ENCODE data around the gene MMP19.

MMP19 gene

DNA sequence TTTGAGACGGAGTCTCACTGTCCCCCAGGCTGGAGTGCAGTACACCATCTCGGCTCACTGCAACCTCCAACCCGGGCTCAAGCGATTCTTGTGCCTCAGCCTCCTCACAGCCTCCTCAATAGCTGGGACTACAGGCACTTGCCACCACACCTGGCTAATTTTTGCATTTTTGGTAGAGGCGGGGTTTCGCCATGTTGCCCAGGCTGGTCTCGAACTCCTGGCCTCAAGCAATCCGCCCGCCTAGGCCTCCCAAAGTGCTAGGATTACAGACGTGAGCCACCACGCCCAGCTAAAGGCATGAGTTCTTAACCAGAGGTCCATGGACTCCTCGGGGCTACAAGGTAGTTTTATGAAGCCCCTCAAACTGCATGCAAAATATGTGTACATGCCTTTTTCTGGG, 27.3 kb downstream of the MMP19 start:
- no peak overlapping the region for H3K18ac ChIP-seq (ENCODE audit: low read length)
- no CpG with 5 or more reads among the region's 12 CpGs for WGBS (ENCODE audit: extremely low coverage, insufficient coverage, insufficient read length)

GRCh38 chr12:55814257-55814656, 28.5 kb downstream of the MMP19 start:
- Histone ChIP-seq H3K27ac (ENCODE audit: low read depth, low read length) (no peak overlapping the region), H4K12ac (ENCODE audit: low read depth, low read length) (no peak overlapping the region), H3K9me3 (ENCODE audit: insufficient read depth, low read depth, low read length) (no peaks in the 10 kb centered on the region), H2BK12ac (ENCODE audit: low read length) (no peak overlapping the region), H2AFZ (ENCODE audit: insufficient read depth, low read length, poor library complexity) (no peak overlapping the region), H3K79me1 (ENCODE audit: low read length) (peaks cover 6% of the 10 kb centered on the region), H2BK120ac (ENCODE audit: insufficient read depth, low read length, poor library complexity) (no peak overlapping the region), H3K18ac (ENCODE audit: low read length) (no peak overlapping the region), H2BK5ac (ENCODE audit: low read depth, low read length, poor library complexity) (no peak overlapping the region), H3K14ac (ENCODE audit: low read length) (no peak overlapping the region), H3K4me1 (ENCODE audit: control insufficient read depth in 1 of 2, insufficient read depth in 2 of 2, low read length in 2 of 2) (peaks cover 2 to 7% of the 10 kb centered on the region in 2 experiments), H3K4me3 (ENCODE audit: low read depth, low read length) (no peak overlapping the region), H3K4ac (ENCODE audit: low read depth, low read length) (peak overlapping the region; percentile 39), H2AK5ac (ENCODE audit: low read length) (no peak overlapping the region), H3K4me2 (ENCODE audit: low read length) (no peak overlapping the region), H3K79me2 (ENCODE audit: control insufficient read depth, insufficient read depth, low read length, poor library complexity) (peaks cover 29% of the 10 kb centered on the region), H3K27me3 (ENCODE audit: insufficient read depth, low read length) (no peaks in the 10 kb centered on the region), H3K36me3 (ENCODE audit: control insufficient read depth in 1 of 2, insufficient read depth in 2 of 2, low read length in 2 of 2) (peaks cover 18 to 21% of the 10 kb centered on the region in 2 experiments), H4K8ac (ENCODE audit: low read depth, low read length) (no peak overlapping the region), H3K23ac (ENCODE audit: low read length) (no peak overlapping the region), H3K9ac (ENCODE audit: low read length) (no peak overlapping the region), H4K91ac (ENCODE audit: low read depth, low read length) (no peak overlapping the region)
- DNase-seq: no peak

More for the DNA sequence above, 27.3 kb downstream of the MMP19 start:
- DNase-seq: no peak
- no peak overlapping the region for H3K27ac ChIP-seq (ENCODE audit: low read depth, low read length)
- no peaks in the 10 kb centered on the region for H3K9me3 ChIP-seq (ENCODE audit: insufficient read depth, low read depth, low read length)
- no peak overlapping the region for H2BK12ac ChIP-seq (ENCODE audit: low read length)
- H3K4me2 ChIP-seq (ENCODE audit: low read length): no peak overlapping the region
- H3K14ac ChIP-seq (ENCODE audit: low read length): no peak overlapping the region
- peaks cover 26% of the 10 kb centered on the region for H3K79me2 ChIP-seq (ENCODE audit: control insufficient read depth, insufficient read depth, low read length, poor library complexity)
- H3K9ac ChIP-seq (ENCODE audit: low read length): no peak overlapping the region
- H3K79me1 ChIP-seq (ENCODE audit: low read length): peaks cover 6% of the 10 kb centered on the region
- H4K8ac ChIP-seq (ENCODE audit: low read depth, low read length): no peak overlapping the region
- no peak overlapping the region for H3K23ac ChIP-seq (ENCODE audit: low read length)
- H2BK120ac ChIP-seq (ENCODE audit: insufficient read depth, low read length, poor library complexity): no peak overlapping the region
- no peak overlapping the region for H3K4me3 ChIP-seq (ENCODE audit: low read depth, low read length)
- H3K4ac ChIP-seq (ENCODE audit: low read depth, low read length): peak overlapping the region; percentile 53
- peaks cover 18 to 26% of the 10 kb centered on the region in 2 experiments for H3K36me3 ChIP-seq (ENCODE audit: control insufficient read depth in 1 of 2, insufficient read depth in 2 of 2, low read length in 2 of 2)
- peaks cover 2 to 7% of the 10 kb centered on the region in 2 experiments for H3K4me1 ChIP-seq (ENCODE audit: control insufficient read depth in 1 of 2, insufficient read depth in 2 of 2, low read length in 2 of 2)
- no peak overlapping the region for H2BK5ac ChIP-seq (ENCODE audit: low read depth, low read length, poor library complexity)
- no peak overlapping the region for H4K91ac ChIP-seq (ENCODE audit: low read depth, low read length)
- H4K12ac ChIP-seq (ENCODE audit: low read depth, low read length): no peak overlapping the region
- no peak overlapping the region for H2AFZ ChIP-seq (ENCODE audit: insufficient read depth, low read length, poor library complexity)
- no peak overlapping the region for H2AK5ac ChIP-seq (ENCODE audit: low read length)
- no peaks in the 10 kb centered on the region for H3K27me3 ChIP-seq (ENCODE audit: insufficient read depth, low read length)

DNA sequence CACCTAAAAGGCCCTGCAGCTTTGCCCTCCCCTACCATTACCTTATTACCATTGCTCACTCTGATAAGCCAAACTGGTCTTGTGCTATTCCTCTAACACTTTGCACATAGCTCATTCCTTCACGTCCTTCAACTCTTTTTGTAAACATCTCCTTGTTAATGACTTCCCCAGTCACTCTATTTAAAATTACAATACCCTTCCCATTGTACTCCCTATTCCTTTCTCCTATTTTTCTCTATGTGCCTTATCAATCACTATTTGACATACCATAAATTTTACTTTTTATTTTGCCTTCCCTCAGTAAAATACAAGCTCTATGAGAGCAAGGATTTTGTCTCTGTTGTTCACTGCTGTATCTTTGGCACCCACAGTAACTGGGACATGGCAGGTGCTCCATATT, 30.6 kb downstream of the MMP19 start:
- Histone ChIP-seq H3K4me3 (ENCODE audit: low read depth, low read length) (no peak overlapping the region), H3K79me1 (ENCODE audit: low read length) (no peaks in the 10 kb centered on the region), H2AFZ (ENCODE audit: insufficient read depth, low read length, poor library complexity) (no peak overlapping the region), H3K4me2 (ENCODE audit: low read length) (no peak overlapping the region), H3K18ac (ENCODE audit: low read length) (no peak overlapping the region), H3K4me1 (ENCODE audit: control insufficient read depth in 1 of 2, insufficient read depth in 2 of 2, low read length in 2 of 2) (peaks cover 0 to 5% of the 10 kb centered on the region in 2 experiments), H2BK12ac (ENCODE audit: low read length) (no peak overlapping the region), H2BK120ac (ENCODE audit: insufficient read depth, low read length, poor library complexity) (no peak overlapping the region), H3K23ac (ENCODE audit: low read length) (no peak overlapping the region), H3K4ac (ENCODE audit: low read depth, low read length) (peak overlapping the region; percentile 64), H3K9me3 (ENCODE audit: insufficient read depth, low read depth, low read length) (no peaks in the 10 kb centered on the region), H3K9ac (ENCODE audit: low read length) (no peak overlapping the region), H3K27ac (ENCODE audit: low read depth, low read length) (no peak overlapping the region), H3K27me3 (ENCODE audit: insufficient read depth, low read length) (no peaks in the 10 kb centered on the region), H3K36me3 (ENCODE audit: control insufficient read depth in 1 of 2, insufficient read depth in 2 of 2, low read length in 2 of 2) (peaks cover 27 to 28% of the 10 kb centered on the region in 2 experiments), H4K12ac (ENCODE audit: low read depth, low read length) (no peak overlapping the region), H2BK5ac (ENCODE audit: low read depth, low read length, poor library complexity) (no peak overlapping the region), H3K79me2 (ENCODE audit: control insufficient read depth, insufficient read depth, low read length, poor library complexity) (peaks cover 24% of the 10 kb centered on the region), H4K91ac (ENCODE audit: low read depth, low read length) (no peak overlapping the region), H3K14ac (ENCODE audit: low read length) (no peak overlapping the region), H4K8ac (ENCODE audit: low read depth, low read length) (no peak overlapping the region), H2AK5ac (ENCODE audit: low read length) (no peak overlapping the region)
- DNase-seq: peak in 1 of 2 donors; percentile 39
- no CpG with 5 or more reads among the region's 1 CpG for WGBS (ENCODE audit: extremely low coverage, insufficient coverage, insufficient read length)

DNA sequence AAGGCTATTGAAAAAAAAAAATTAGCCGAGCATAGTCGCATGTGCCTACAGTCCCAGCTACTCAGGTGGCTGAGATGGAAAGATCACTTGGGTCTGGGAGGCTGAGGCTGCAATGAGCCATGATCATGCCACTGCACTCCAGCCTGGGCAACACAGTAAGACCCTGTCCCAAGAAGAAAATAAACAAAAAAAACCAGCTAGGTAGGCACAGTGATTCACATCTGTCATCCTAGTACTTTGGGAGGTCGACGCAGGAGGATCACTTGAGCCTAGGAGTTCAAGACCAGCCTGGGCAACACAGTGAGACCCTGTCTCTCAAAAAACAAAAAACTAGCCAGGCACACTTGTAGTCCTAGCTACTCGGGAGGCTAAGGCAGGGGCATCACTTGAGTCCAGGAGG, 33.5 kb downstream of the MMP19 start:
- Histone ChIP-seq H2BK12ac (ENCODE audit: low read length) (no peak overlapping the region), H3K4me1 (ENCODE audit: control insufficient read depth in 1 of 2, insufficient read depth in 2 of 2, low read length in 2 of 2) (peaks cover 0 to 3% of the 10 kb centered on the region in 2 experiments), H4K8ac (ENCODE audit: low read depth, low read length) (no peak overlapping the region), H3K14ac (ENCODE audit: low read length) (no peak overlapping the region), H3K9ac (ENCODE audit: low read length) (no peak overlapping the region), H4K12ac (ENCODE audit: low read depth, low read length) (no peak overlapping the region), H3K27me3 (ENCODE audit: insufficient read depth, low read length) (no peaks in the 10 kb centered on the region), H4K91ac (ENCODE audit: low read depth, low read length) (no peak overlapping the region), H3K4me2 (ENCODE audit: low read length) (no peak overlapping the region), H3K4ac (ENCODE audit: low read depth, low read length) (peak overlapping the region; percentile 6), H3K4me3 (ENCODE audit: low read depth, low read length) (no peak overlapping the region), H2BK120ac (ENCODE audit: insufficient read depth, low read length, poor library complexity) (no peak overlapping the region), H2BK5ac (ENCODE audit: low read depth, low read length, poor library complexity) (no peak overlapping the region), H3K36me3 (ENCODE audit: control insufficient read depth in 1 of 2, insufficient read depth in 2 of 2, low read length in 2 of 2) (peaks cover 22 to 24% of the 10 kb centered on the region in 2 experiments), H3K79me1 (ENCODE audit: low read length) (no peaks in the 10 kb centered on the region), H3K23ac (ENCODE audit: low read length) (no peak overlapping the region), H2AK5ac (ENCODE audit: low read length) (no peak overlapping the region), H3K27ac (ENCODE audit: low read depth, low read length) (no peak overlapping the region), H3K9me3 (ENCODE audit: insufficient read depth, low read depth, low read length) (no peaks in the 10 kb centered on the region), H3K79me2 (ENCODE audit: control insufficient read depth, insufficient read depth, low read length, poor library complexity) (peaks cover 13% of the 10 kb centered on the region), H2AFZ (ENCODE audit: insufficient read depth, low read length, poor library complexity) (no peak overlapping the region), H3K18ac (ENCODE audit: low read length) (no peak overlapping the region)
- no peak for DNase-seq
- no CpG with 5 or more reads among the region's 5 CpGs for WGBS (ENCODE audit: extremely low coverage, insufficient coverage, insufficient read length)
